DMS153 (cell line): ENCODE measurements around the gene TMEM208.

Experiments
- DNase-seq: peaks from one replicate; lab custom pipeline; 2025; lab: John Stamatoyannopoulos, UW

The TMEM208 gene

GRCh38 chr16:67237396-67238277 lies 10.7 kb downstream of the TMEM208 start:
- no peak for DNase-seq

GRCh38 chr16:67238278-67238575 lies 11.3 kb downstream of the TMEM208 start:
- no peak for DNase-seq

GRCh38 chr16:67238806-67239470 lies 12.0 kb downstream of the TMEM208 start:
- DNase-seq: no peak

- no peak for DNase-seq
These were observed 13.6 kb downstream of the TMEM208 start for GRCh38 chr16:67240506-67240905.

- DNase-seq: peak; percentile 3
These were observed 14.3 kb downstream of the TMEM208 start for GRCh38 chr16:67241008-67241900.

GRCh38 chr16:67242138-67242730 lies 15.3 kb downstream of the TMEM208 start:
- DNase-seq: no peak

GRCh38 chr16:67243481-67243880 lies 16.6 kb downstream of the TMEM208 start:
- DNase-seq: no peak

- DNase-seq: no peak
These were observed 17.7 kb downstream of the TMEM208 start for GRCh38 chr16:67244387-67245185.

- no peak for DNase-seq
These were observed 18.3 kb downstream of the TMEM208 start for GRCh38 chr16:67245186-67245585.

- DNase-seq: no peak
These were observed 18.7 kb downstream of the TMEM208 start for GRCh38 chr16:67245674-67246080.

- DNase-seq: peak; percentile 30
These were observed 19.3 kb downstream of the TMEM208 start for GRCh38 chr16:67246081-67246755.

- DNase-seq: peak; percentile 89
These were observed 19.8 kb downstream of the TMEM208 start for GRCh38 chr16:67246756-67247191.

- peak; percentile 86 for DNase-seq
These were observed 20.5 kb downstream of the TMEM208 start, which contains the start of gene FHOD1 for GRCh38 chr16:67247192-67248072. Gene FHOD1, minus strand, starts transcription at chr16:67247481. Its CDS starts 71 bp downstream, at chr16:67247410.

- no peak for DNase-seq
These were observed 21.1 kb downstream of the TMEM208 start for GRCh38 chr16:67248073-67248400.

GRCh38 chr16:67248401-67249177 lies 21.7 kb downstream of the TMEM208 start, which contains the start of gene SLC9A5:
Gene SLC9A5, plus strand, starts transcription at chr16:67248979. Its CDS starts 36 bp downstream, at chr16:67249015.
- DNase-seq: no peak

- DNase-seq: no peak
These were observed 22.5 kb downstream of the TMEM208 start for GRCh38 chr16:67249178-67250044.

- DNase-seq: no peak
These were observed 23.1 kb downstream of the TMEM208 start for GRCh38 chr16:67250045-67250327.
